Measurements from ENCODE around the gene LARGE1.
"Not testable (repeated sequence)": the region's sequence is repeated elsewhere in the genome, so short reads cannot be mapped to it uniquely, and the experiment has no call there.

The LARGE1 gene

DNA sequence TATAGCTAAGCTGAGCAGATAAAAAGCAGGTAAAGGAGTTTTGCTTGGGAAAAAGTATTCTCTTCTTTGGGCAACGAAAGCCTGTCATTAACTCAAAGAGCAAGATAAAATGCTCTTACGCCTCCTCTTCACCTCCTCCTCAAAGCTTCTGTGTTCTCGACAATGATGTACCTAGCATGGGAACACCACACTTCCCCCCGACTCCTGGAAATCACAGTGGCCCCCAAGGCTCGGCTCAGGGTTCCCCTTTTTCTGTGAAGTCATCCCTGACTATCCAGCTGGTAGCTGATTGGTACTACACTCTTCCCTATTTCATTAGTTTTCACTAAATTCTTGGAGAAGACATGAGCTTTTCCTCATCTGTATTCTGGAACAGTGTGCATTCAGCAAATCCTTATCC, 336.1 kb downstream of the LARGE1 start:
- DNase-seq: no peak

DNA sequence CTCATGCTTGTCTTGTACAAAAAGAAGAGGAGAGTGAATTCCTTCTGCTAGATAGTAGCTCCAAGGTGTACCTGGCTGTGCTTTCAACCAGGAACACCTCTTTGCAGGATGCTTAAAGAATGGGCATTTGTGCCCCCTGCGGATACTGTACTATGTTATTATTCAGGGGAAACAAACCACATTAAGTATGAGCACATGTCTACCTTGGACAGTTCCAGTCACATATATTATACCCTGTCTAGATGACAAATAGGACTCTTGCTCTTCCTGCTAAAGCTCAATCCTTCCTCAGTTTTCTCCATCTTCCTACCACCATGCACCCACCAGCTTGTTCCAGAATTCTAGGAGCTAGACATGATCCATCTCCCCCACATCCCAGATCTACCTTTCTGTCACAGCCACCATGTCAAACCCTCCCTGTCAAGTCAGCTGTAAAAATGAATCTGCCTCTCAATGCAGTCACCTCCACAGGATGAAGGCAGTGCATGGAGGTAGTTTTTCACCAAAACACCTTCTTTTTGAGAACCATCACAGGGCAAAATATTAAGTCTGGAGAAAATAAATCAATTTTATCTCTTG, 337.4 kb downstream of the LARGE1 start:
- no peak for DNase-seq

DNA sequence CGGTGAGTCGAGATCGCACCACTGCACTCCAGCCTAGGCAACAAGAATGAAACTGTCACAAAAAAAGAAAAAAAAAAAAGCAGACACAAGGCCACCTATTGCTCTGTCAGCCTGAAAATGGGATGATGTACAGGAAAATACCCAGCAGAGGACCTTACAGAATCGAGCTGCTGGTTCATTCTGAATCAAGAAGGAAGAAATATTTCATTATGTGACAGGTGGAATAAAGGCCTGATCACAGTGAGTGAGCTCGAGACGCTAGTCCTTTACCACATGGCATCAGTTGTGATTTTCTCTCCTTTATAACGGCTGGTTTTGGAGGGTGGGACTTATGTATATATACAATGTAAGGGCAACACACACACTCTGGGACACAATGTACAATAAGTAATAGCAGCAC, 340.0 kb downstream of the LARGE1 start:
- no peak for DNase-seq

DNA sequence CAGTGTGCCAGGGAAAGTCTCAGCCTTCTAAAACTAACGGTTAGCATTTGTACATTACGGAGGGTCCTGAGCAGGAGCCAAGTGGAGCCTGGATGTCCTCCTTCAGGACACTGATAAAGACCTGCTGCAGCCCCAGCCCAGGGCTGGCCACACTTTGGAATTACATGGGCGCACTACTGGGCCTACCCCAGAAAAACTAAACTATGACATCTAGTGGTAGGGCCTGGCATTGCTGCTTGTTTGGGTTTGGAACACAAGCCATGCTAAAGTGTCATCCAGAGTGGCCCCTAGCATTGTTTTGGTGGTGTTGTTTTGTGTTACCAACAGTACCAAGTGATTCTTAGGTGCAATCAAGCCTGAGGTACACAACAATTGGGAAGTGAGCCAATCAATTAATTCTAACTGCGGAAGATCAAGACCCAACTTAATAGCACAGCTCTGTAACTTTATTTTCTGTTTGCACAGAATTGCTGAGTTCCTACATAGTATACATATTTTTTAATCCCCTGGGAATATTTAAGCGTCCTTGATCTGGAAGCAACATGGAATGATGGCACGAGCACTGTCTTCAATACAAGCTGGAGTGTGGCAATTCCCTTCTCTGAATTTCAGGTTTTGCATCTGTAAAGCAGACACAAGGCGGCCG, 340.7 kb downstream of the LARGE1 start:
- peak; percentile 72 for DNase-seq

DNA sequence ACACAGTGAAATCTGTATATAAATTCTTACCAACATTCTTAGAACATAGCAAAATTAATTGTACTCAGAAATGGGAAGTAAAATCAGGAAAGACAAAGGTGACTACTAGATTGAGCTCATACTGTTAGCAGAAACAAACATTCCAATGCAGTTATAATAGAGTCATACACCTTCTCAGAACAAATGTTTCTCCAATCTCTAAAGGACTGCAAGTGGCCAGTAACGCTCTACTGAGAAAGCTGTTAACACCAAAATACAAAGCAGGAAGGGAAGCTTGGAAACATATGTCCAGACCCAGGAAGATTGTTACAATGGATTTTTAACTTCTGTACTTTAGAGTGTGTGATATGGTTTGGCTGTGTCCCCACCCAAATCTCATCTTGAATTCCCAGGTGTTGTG, 341.5 kb downstream of the LARGE1 start:
- no peak for DNase-seq

DNA sequence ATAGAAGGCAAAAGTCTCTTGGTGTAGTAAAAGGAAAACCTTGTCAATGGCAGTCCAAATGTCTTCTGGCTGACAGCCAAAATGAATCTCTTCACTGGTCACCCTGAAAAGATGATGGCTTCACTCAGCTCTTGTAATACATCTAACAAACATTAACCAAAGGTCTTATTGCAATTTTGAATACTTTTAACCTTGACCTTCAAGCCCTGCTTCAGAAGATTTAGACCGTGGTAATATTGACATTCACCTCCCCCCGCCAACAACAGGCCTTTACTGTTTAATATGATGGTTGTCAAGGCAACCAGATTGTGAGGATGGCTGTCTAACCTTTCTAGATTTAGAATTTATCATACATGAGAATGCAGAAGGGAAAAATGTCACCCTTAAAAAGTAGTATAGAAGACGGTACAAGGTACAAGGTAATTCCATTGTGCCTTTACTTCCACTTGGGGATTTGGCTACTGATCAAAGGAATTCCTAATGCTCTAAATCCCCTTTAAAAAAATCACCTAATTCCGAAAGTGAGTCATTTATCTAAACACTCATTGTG, 342.3 kb downstream of the LARGE1 start:
- peak; percentile 3 for DNase-seq

DNA sequence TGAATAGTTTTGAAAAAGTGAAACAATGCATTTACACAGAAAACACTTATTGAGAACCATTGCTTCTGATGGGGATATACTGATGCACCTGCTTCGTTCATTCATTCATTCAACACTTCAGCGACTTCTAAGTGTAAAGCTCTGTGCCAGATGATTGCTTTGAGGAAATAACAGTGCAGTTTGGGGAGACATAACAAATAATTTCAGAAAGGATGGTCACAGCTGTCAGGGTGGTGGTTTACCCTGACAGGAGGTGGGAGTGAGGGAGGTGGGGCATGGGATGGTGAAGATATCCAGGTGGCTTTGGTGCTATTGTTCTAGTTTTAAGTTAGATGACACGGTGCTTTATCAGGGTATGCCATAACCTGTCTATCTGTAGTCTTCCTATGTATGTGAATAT, 344.1 kb downstream of the LARGE1 start:
- no peak for DNase-seq

DNA sequence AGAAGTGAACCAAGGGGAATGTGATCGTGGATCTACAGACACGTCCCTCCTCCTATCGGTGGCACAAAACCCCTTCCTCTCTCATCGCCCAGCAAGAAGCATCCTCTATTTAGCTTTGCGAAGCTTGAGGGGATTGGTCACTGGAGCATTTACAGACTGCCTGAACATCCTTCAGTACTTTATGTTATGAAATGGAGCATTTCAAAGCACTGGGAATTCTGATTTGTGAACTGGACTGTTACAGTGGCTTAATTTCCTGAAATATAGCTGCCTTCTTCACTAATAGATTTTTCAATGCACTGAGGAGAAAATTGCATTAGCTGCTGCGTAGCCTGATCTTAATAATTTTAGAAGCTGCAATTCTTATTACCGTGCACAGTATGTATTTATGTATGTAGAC, 344.5 kb downstream of the LARGE1 start:
- DNase-seq: no peak

DNA sequence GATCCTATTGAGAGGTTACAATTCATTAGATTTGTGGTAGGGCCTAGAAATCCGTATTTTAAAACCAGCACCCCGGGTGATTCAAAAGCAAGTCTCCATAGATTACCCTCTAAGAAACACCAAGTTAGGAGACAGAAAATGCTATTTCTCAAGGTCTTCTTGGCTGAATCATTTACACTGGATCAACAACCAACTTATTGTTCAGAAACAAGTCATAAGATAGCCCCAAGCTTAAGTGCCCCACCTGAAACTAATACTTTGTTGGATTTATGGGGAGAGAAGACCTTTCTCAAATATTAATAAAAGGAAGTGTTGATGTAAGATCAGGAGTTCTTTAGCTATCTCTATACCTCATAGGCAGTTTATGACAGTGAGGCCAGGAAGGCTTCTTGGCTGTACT, 345.2 kb downstream of the LARGE1 start:
- no peak for DNase-seq

DNA sequence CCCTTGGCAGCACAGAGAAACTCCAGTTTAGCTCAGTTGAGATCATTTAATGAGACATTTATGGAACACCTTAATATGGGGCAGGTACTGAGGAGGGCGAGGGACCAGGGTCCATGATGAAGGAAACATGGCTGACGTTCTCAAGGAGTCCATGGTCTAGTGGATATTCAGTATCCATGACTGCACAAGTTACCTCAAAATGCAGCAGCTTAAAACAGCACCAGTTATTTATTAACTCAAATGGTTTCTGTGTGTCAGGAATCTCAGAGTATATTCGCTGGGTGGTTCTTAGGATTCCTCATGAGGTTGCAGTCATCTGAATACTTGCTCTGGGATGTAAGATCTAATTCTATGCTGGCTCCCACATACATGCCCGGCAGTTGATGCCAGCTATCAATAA, 346.8 kb downstream of the LARGE1 start:
- no peak for DNase-seq

DNA sequence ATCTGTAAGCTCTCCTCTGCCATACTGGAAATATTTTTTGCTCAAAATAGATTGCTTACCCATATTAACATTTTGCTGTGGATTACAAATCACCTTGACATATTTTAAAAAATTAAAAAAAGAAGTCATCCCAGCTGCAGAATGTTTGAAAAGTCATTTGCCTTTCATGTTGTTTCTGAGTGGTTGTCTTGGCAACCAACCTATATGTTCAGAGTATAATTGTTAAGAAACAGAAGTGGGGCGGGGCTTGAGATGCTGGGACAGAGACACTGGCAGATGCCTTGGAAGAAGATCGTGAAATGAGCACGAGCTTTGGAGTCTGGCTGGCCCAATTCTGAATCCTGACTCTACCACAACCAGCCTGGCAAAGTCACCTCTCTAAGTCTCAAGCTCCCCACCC, 348.2 kb downstream of the LARGE1 start:
- DNase-seq: no peak

DNA sequence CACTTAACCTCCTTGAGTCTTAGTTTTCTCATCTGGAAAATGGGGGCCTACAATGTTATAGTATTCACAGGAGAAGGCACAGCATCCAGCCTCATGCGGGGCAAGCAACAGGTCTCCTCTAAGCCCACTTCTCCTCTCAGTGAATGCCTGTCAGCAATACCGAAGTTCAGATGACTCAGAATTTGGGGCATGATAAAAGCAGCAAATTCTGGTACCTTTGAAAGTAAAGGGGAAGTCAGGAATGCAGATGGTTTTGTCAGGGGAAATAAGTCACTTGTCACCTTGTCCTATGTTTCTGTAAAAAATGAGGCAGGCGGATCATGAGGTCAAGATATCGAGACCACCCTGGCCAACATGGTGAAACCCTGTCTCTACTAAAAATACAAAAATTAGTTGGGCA, 350.2 kb downstream of the LARGE1 start:
- DNase-seq: no peak

DNA sequence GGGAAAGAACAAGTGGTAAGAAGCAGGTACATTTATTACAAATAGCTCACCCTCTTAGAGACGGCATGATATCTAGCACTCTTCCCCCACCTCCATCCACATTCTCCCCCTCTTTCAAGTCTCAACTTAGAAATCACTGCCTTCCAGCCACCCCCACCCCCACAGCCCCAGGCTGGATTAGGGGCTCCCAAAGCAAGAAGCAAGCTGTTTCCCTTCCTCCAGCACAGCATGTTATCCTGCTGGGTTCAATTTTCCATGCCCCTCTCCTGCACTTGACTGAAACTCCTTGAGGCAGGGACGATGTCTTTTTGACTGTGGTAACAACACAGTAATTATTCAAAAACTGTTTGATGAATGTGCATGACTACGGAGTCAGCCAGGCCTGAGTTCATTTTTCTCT, 350.7 kb downstream of the LARGE1 start:
- DNase-seq: no peak

DNA sequence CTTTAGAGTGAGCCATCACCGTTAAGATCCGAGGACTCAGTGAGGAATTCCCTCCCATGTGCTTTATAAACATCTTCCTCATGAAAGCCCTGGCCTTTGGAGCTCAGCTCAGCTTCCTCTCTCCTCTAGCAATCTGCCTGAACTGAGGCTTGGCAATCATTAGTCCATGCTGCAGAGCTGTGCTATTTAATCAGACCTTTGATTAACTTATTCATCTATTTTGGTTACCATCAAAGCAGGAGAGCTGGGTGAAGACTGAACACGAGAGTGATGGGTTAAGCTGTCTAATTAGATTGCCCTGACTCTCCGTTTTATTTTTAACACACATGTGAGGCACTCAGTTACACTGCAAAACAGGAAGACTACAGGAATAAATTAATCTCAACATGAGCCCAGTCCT, 351.3 kb downstream of the LARGE1 start:
- no peak for DNase-seq

DNA sequence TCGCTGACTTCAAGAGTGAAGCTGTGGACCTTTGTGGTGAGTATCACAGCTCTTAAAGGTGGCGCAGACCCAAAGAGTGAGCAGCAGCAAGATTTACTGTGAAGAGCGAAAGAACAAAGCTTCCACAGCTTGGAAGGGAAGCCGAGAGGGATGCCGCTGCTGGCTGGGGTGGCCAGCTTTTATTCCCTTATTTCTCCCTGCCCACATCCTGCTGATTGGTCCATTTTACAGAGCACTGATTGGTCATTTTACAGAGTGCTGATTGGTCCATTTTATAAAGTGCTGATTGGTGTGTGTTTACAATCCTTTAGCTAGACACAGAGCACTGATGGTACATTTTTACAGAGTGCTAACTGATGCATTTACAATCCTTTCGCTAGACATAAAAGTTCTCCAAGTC, 353.8 kb downstream of the LARGE1 start:
- not testable (repeated sequence) for DNase-seq

DNA sequence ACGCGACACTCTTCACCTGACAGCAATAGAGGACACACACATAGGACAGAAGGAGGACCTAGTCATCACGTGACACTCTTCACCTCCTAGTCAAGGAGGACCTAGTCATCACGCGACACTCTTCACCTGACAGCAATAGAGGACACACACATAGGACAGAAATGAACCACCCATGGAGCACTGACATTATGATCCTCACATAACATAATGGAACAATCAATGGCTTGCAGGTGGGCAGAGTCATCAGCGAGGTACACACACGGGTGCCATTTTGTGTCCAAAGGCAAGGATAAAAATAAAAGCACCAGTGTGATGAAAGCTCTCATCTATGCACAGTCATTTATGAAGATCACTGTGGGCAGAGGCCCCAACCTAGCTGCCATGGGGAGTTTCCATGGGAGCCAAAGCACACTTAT, 354.7 kb downstream of the LARGE1 start:
- no peak for DNase-seq

DNA sequence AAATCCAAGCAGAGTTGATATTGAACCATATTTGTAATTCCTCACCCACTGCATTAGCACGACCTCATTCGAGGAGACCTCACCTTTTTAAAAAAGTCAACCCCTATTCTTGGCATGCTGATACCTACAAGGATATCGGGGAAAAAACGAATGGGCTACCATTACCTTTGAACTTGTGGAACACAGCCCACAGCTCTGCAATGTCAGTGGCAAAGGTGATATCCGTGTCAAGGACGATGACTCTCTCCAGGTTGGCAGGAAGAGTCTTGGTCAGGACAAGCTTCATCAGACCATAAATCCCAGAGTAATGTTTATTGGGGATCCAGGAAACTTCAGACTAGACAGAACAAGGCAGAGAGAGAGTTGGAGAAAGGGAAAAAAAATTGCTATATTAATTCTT, 355.6 kb downstream of the LARGE1 start:
- no peak for DNase-seq

DNA sequence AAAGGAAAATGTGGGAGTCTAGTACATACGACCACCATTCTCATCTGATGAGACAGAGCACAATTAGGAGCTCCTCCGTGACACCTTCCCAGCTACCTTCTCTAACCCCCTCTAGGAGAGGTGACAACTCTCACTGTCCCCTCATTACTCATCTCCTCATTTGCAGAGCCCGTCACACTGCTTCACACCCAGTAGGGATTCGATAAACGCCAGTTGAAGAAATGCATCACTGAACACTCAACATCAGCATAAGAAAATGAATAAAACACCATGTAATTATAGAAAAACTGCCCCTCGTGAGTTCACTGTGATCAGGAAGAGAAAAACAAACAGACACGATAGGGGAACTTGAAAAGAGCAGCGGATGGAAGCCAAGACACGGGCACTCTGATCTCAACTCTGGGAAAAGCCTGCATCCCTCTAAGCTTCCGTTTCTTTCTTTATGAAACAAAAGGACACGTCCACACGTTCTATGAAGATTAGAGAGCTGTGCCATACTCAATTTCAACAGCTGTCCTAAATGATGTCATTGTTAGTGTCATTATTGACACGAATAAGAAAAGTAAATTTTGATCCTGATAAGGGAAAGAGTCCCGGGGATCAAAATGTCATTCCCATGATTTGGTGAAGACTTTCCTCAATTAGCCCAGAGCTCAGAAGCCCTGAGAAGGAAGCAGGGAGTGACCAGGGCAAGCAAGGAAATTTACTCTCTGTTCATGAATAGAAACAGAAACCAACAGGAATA, 356.9 kb downstream of the LARGE1 start:
- no peak for DNase-seq

DNA sequence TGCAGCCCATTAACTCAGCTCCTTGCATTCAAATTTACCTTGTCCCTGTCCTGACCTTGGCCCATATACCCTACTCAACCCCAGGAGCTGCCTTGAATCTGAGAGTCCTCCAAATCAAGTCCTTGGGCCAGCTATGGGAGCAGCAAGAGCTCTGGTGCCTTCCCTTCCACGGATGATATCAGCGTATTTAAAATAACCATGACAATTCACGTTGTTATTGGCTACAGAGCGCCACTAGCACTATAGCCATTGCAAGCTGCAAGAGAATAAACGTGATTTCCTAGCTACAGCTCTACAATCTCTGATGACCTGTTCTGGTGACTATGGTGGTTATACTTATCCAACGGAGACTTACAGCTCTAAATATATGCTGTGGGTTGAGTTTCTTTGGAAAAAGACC, 357.8 kb downstream of the LARGE1 start:
- DNase-seq: no peak

DNA sequence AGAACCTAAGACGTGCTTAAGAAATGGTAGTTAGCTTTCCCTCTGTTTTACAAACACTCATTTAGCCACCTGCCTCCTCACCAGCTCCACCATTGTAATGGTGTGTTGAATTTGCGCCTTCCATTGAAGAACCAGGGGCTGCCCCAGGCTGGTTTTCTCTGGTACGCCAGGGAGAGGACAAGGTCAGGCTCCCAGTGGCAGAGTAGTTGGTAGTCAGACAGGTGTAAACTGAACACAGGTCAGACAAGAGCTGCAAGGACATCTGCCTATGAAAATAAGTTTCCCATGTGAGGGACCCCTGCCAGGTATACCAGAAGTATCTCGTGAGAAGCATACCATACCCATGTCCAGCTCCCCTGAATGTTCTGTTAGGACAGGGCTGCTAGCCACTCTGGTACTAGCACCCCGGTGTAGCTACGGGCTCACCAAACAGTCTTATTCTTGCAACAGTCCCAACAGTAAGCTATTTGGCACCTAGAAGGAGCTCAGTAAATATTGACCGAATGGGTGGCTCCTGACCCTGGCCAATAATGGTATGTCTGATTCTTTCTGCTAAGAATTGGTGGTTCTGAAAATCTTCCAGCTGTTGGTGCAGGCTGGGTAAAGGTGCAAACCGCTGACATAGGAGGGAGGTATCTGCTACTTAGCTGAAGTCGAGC, 359.0 kb downstream of the LARGE1 start:
- DNase-seq: no peak

DNA sequence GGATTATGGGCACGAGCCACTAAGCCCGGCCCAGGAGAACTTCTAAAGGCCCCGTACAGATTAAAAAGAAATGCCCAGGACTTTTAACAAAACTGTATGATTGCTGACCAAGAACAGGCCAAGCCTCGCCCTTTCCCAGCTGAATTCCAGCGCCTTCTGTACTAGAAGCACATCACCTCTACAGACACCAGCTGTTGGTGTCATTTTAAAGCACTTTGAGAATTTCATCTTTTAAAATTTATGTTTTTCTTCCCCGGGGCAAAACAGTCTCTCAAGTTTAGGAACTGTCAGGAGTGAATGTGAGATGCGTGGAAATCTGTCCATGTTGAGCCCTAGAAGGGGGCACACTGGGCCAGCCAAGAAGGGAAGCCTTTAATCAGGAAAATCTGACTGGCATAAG, 362.4 kb downstream of the LARGE1 start:
- DNase-seq: no peak

DNA sequence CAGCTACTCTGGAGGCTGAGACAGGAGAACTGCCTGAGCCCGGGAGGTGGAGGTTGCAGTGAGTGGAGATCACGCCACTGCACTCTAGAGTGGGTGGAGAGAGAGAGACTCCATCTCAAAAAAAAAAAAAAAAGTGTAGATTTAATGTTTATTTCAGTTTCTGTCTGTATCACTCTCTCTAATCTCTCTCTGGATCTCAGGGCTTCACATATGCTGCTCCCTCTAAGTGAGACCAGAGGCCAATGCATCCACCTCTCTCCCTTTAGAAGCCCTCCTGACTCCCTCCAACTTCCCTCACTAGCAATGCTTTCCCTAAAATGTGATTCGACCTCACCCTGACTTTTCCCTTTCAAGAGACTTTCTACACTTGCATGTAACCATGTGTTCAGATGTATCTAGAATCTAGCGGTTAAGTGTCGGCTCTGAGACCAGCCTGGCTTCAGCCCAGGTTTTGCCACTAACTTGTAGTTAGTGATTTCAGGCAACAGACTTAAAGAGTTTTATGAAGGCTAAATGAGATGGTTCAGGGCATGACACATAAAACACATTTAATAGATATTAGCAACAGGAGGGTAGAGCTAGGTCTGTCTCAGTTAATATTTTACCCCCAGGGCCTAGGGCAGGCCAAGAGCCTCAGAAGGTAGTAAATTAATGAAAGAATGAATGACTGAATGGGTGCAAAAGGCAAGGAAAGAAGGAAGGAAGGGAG, 364.3 kb downstream of the LARGE1 start:
- DNase-seq: no peak

DNA sequence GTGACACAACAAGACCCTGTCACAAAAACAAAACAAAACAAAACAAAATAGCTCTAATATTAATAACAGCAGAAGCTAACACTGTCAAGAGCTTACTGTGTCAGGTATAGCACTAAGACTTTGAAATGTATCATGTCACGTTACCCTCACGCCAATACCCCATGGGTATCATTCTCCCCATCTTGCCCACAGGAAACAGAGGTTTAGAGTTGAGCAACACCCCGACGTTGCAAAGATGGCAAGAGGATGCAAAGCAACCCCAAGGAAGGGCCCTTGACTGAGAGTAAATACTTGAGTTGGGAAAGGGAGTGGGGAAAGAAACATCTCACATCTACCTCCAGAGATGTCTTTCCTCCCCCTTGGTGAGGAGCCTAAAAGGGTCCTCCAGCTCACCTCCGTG, 366.8 kb downstream of the LARGE1 start:
- DNase-seq: peak; percentile 70

Measured in hematopoietic multipotent progenitor cell treated with erythropoietin and hydrocortisone succinate and interleukin-3 and kit ligand, for 4 days (in vitro differentiated cells).